Right lobe of liver (tissue), 6 donors: Measurements from ENCODE around the gene UCP1. TPM values are rescaled to one million over a fixed set of nuclear protein-coding genes. Genes with fewer than 3 reads are reported as not detected.

Experiments used
- ATAC-seq, 4 donors: fragments of 200-7000 bp; cut with Tn5 transposase; one replicate each; pipeline ENCODE4 v1.9.1; 2020; ENCODE audit warnings: mild to moderate bottlenecking in 4 of 4, moderate library complexity in 4 of 4
- DNase-seq, 3 donors: peaks; one replicate each; pipeline ENCODE4 v3.0.0-alpha.2; 2020
- H3K27ac ChIP-seq, 3 donors: fragments of 200-600 bp; one replicate each; pipeline ENCODE4 v1.8.0; 2022
- H3K27me3 ChIP-seq, 2 donors: fragments of 200-600 bp; one replicate each; pipeline ENCODE4 v1.8.0; 2022
- H3K36me3 ChIP-seq, 4 donors: fragments of 200-600 bp; sonication (generic) in 1 of 4; one replicate each; pipeline versions ENCODE4 v1.5.1 to v1.8.0; 2017 to 2022; ENCODE audit warnings: control low read depth in 1 of 4
- H3K4me1 ChIP-seq, 4 donors: fragments of 200-600 bp; sonication (generic) in 1 of 4; one replicate each; pipeline versions ENCODE4 v1.5.1 to v1.8.0; 2017 to 2022; ENCODE audit warnings: control low read depth in 1 of 4
- H3K4me3 ChIP-seq, 3 donors: fragments of 200-600 bp; one replicate each; pipeline ENCODE4 v1.8.0; 2022
- H3K9me3 ChIP-seq, 4 donors: fragments of 200-600 bp; sonication (generic) in 1 of 4; one replicate each; pipeline versions ENCODE4 v1.5.1 to v1.8.0; 2017 to 2022; ENCODE audit warnings: control low read depth in 1 of 4
- POLR2A ChIP-seq: fragments of 450-650 bp; IDR thresholded peaks from one replicate; pipeline ENCODE4 v1.6.1; 2017; ENCODE audit warnings: antibody characterized with exemption, mild to moderate bottlenecking
- WGBS: methylation state at CpG from one replicate; pipeline ENCODE4 v1.1.6; 2018; ENCODE audit warnings: low coverage, low lambda C conversion rate; ENCODE audit not compliant: insufficient coverage; ENCODE audit errors: missing lambda C conversion rate; 5-methylcytosine and 5-hydroxymethylcytosine counted together
- intact Hi-C, 2 donors: fragments of 100-400 bp; cut with DNase I; formaldehyde crosslinking; loops; one replicate each; pipeline versions ENCODE4 v1.11.2 to v1.14.1; 2022
- total RNA-seq, 6 experiments: library from RNA; depleted of rRNA in 2 of 6; stranded (reverse); fragments of >200 nt in 2 of 6; fragmentation: NEBNext Ultra II Directional in 3 of 6; extraction: Animal tissue kit (Norgen Biotek cat#: 25700) in 3 of 6; gene quantifications; one replicate each; pipeline versions ENCODE4 v1.1.0 to v1.2.4, GENCODE V29; 2016 to 2023
- TF ChIP-seq, protein P1 (sequence below), 4 donors: fragments of 200-600 bp in 3 of 4; fragments of 450-650 bp in 1 of 4; IDR thresholded peaks; one replicate each; pipeline versions ENCODE4 v1.5.1 to v1.8.0; 2016 to 2022; ENCODE audit warnings: antibody characterized with exemption in 4 of 4, mild to moderate bottlenecking in 2 of 4
- donor health status: DM: no; HTN: yes; CAD: no.
- donor health status: DM: no; HTN: no; CAD: no.
- donor health status: DM: no; HTN: no; CAD: no.
- donor health status: DM: no; HTN: yes; CAD: no.
- donor health status: DM: no; HTN: yes; CAD: no.

The UCP1 gene
- total RNA-seq, 6 experiments from 2014 or later, result not detected

DNA sequence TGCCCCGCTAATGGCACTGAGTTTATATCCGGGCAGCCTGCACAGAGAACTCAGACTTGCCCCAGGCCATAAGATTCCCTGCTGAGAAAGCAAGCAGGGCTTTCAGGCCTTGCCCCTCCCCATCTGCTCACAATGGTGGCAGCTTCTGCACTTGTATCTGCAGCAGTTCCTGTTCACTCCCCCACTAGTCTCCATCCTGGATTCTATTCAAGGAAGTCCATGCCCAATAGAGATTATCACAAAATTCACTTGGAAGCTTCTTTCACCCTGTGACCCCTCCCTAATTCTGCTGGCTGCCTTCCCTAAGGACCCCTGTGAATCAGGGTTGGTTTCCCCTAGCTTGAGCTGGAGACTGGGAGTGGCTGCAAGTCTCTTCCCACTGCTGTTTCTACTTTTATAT is 34.5 kb upstream of the UCP1 start:
- 47% methylated on average over 2 of the region's 2 CpGs for WGBS
- no peak for ATAC-seq
- intact Hi-C loops, result no loop called here

DNA sequence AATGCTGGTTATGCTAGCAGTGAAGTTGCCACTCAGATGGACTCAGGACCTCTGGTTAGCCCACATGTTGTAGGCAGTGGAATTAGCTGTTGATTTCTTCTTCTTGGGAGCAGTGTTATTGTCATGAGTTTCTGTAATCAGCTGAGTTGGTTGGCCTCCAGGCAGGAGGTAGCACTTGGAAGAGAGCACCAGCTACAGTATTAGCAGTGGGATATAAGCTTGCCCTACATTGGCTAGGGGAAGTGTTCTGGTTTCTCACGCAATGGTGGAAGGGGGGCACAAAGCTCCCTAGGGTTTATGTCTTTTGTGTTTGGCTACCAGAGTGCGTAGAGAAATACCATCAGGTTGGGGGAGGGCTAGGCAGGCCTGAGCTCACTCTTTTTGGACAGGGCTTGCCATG is 34.0 kb upstream of the UCP1 start:
- no peaks in the 10 kb centered on the region for H3K27me3 ChIP-seq
- DNase-seq (no peak), ATAC-seq (no peak)
- no peak for TF ChIP-seq POLR2A
- TF ChIP-seq, protein P1, sequence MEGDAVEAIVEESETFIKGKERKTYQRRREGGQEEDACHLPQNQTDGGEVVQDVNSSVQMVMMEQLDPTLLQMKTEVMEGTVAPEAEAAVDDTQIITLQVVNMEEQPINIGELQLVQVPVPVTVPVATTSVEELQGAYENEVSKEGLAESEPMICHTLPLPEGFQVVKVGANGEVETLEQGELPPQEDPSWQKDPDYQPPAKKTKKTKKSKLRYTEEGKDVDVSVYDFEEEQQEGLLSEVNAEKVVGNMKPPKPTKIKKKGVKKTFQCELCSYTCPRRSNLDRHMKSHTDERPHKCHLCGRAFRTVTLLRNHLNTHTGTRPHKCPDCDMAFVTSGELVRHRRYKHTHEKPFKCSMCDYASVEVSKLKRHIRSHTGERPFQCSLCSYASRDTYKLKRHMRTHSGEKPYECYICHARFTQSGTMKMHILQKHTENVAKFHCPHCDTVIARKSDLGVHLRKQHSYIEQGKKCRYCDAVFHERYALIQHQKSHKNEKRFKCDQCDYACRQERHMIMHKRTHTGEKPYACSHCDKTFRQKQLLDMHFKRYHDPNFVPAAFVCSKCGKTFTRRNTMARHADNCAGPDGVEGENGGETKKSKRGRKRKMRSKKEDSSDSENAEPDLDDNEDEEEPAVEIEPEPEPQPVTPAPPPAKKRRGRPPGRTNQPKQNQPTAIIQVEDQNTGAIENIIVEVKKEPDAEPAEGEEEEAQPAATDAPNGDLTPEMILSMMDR (IDR thresholded peaks at IDR 0.05), result no peak
- no peak overlapping the region for H3K4me3 ChIP-seq
- H3K4me1 ChIP-seq, result no peaks in the 10 kb centered on the region
- 88% methylated on average over 1 of the region's 2 CpGs for WGBS
- H3K36me3 ChIP-seq, result no peaks in the 10 kb centered on the region
- no peaks in the 10 kb centered on the region for H3K9me3 ChIP-seq
- intact Hi-C loops, result no loop called here
- no peak overlapping the region for H3K27ac ChIP-seq

More for the DNA sequence above, 34.5 kb upstream of the UCP1 start:
- no peaks in the 10 kb centered on the region for H3K36me3 ChIP-seq
- H3K9me3 ChIP-seq, result no peaks in the 10 kb centered on the region
- TF ChIP-seq, protein P1 (IDR thresholded peaks at IDR 0.05), result no peak
- TF ChIP-seq POLR2A, result no peak
- no peaks in the 10 kb centered on the region for H3K4me1 ChIP-seq
- H3K4me3 ChIP-seq, result no peak overlapping the region
- H3K27me3 ChIP-seq, result no peaks in the 10 kb centered on the region
- H3K27ac ChIP-seq, result no peak overlapping the region
- DNase-seq, result no peak

DNA sequence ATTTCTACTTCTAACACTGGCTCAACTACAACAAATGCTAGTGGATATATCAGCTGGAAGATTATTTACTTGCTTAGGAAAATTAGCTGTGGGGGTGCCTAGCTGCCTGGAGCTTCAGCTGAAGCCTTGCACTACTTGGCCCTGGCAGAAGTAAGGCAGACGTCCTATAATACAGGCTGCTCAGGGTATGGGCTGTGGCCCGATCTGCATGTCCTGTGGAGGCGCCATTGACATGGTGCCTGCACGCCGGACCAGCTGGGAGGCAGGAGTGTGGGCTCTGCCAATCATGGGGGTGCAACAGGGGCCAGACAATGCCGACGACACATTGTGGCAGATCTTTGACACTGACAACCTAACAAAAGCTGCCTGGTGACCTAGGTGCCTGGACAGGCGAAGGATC is 31.6 kb upstream of the UCP1 start:
- H3K27me3 ChIP-seq, result no peaks in the 10 kb centered on the region
- WGBS, result 70% methylated on average over 4 of the region's 8 CpGs
- H3K9me3 ChIP-seq, result no peaks in the 10 kb centered on the region
- H3K36me3 ChIP-seq, result no peaks in the 10 kb centered on the region
- no peak for DNase-seq
- H3K4me1 ChIP-seq, result no peaks in the 10 kb centered on the region
- no peak overlapping the region for H3K27ac ChIP-seq
- ATAC-seq, result no peak
- intact Hi-C loops, result no loop called here
- TF ChIP-seq, protein P1 (IDR thresholded peaks at IDR 0.05), result no peak
- TF ChIP-seq POLR2A, result no peak
- H3K4me3 ChIP-seq, result no peak overlapping the region

DNA sequence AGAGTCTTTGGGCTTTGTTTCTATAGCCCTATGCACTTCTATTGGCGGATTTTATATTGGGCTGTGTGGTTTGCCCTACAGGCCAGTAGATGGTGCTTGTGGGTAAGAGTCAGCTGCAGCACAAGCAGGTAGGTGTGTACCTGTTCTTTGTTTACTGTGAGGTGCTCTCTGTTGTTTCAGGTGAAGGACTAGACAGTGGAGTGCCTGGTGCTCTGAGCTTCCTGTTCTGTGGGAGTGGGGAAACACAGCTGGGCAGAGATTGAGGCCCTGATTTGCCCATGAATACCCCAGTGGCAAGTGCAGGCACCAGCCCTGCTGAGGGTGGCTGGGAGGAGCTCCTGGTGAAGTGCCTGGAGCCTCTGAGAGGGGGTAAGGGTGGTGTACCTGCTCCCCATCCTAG is 26.3 kb upstream of the UCP1 start:
- intact Hi-C loops, result loop anchor here in 1 of 2 donors (10.0 kb wide), 1 partner anchor 260 kb away; no protein-coding TSS in a partner anchor
- H3K9me3 ChIP-seq, result no peaks in the 10 kb centered on the region
- no peak overlapping the region for H3K27ac ChIP-seq
- H3K36me3 ChIP-seq, result no peaks in the 10 kb centered on the region
- DNase-seq (no peak), ATAC-seq (peak; percentile 97 to 99 (median 98))
- H3K27me3 ChIP-seq, result no peaks in the 10 kb centered on the region
- WGBS, result 36% methylated on average over 1 of the region's 1 CpG
- TF ChIP-seq POLR2A, result no peak
- TF ChIP-seq, protein P1 (IDR thresholded peaks at IDR 0.05), result peak; percentile 59 to 75 (median 70)
- H3K4me3 ChIP-seq, result no peak overlapping the region
- peaks cover 0 to 3% (median 0%) of the 10 kb centered on the region in 4 donors for H3K4me1 ChIP-seq

DNA sequence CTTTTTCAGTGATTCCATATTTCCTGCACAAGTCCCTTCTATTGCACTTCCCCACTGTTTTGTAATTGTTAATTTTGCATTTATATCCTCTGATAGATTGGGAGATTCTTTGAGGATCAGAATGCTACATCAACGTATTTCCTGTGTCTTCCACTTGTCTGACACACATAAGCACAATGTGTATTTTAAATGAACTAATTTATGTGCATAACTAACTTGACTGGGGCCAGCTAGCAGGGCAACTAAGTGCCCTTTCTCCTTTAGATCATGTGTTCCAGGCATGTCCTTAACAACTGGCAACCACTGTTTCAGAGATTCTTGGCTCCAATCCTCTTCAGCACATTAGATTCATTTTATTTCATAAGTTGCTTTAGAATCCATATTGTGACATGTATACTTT is 15.7 kb upstream of the UCP1 start:
- intact Hi-C loops, result no loop called here
- WGBS, result 47% methylated on average over 1 of the region's 1 CpG

More for the DNA sequence above, 15.7 kb upstream of the UCP1 start:
- no peaks in the 10 kb centered on the region for H3K36me3 ChIP-seq
- no peak overlapping the region for H3K4me3 ChIP-seq
- no peak for ATAC-seq
- H3K4me1 ChIP-seq, result no peaks in the 10 kb centered on the region
- H3K27me3 ChIP-seq, result no peaks in the 10 kb centered on the region
- TF ChIP-seq POLR2A, result no peak
- TF ChIP-seq, protein P1 (IDR thresholded peaks at IDR 0.05), result no peak
- H3K9me3 ChIP-seq, result no peaks in the 10 kb centered on the region
- no peak overlapping the region for H3K27ac ChIP-seq
- DNase-seq, result no peak
